MM.1S (cell line): Measurements from ENCODE around the gene DNAI4.

Experiments used
- EZH2 ChIP-seq: fragments of 300-600 bp; sonication (generic); optimal IDR thresholded peaks from 2 replicates; pipeline ENCODE3; 2017; ENCODE audit warnings: low read depth, mild to moderate bottlenecking, antibody characterized with exemption, low read length, mixed read lengths
- EZH2phosphoT487 ChIP-seq: fragments of 300-600 bp; sonication (generic); IDR thresholded peaks from 2 replicates; pipeline ENCODE4 v1.6.1; 2018; ENCODE audit warnings: antibody characterized with exemption, low read length
- TF ChIP-seq, protein P1 (sequence below): fragments of 300-600 bp; sonication (generic); IDR thresholded peaks from 2 replicates; pipeline ENCODE4 v1.5.1; 2016; ENCODE audit warnings: antibody characterized with exemption, low read length, mixed read lengths

DNA sequence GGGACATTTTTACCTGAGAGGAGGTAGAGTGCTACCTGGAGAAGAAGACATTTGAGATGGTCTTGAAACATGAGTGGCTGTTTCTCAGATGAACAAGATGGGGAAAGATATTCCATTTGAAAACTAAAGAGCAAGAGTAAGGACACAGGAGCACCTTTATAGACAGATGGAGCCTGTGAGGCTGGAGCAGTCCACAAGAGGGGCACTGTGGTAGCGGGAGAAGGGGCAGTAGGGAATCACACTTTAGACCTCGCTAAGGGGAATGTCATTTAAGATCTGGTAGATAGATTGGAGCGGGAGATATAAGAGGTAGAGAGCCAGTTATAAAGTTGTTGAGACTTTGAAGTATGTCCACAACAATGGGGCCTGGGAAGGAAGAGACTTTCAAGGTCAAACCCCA, 149.0 kb downstream of the DNAI4 start:
- TF ChIP-seq, protein P1, sequence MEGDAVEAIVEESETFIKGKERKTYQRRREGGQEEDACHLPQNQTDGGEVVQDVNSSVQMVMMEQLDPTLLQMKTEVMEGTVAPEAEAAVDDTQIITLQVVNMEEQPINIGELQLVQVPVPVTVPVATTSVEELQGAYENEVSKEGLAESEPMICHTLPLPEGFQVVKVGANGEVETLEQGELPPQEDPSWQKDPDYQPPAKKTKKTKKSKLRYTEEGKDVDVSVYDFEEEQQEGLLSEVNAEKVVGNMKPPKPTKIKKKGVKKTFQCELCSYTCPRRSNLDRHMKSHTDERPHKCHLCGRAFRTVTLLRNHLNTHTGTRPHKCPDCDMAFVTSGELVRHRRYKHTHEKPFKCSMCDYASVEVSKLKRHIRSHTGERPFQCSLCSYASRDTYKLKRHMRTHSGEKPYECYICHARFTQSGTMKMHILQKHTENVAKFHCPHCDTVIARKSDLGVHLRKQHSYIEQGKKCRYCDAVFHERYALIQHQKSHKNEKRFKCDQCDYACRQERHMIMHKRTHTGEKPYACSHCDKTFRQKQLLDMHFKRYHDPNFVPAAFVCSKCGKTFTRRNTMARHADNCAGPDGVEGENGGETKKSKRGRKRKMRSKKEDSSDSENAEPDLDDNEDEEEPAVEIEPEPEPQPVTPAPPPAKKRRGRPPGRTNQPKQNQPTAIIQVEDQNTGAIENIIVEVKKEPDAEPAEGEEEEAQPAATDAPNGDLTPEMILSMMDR, result no peak
- TF ChIP-seq EZH2 (no peak), EZH2phosphoT487 (no peak)
